GM12873 (cell line): ENCODE measurements around the gene C16orf78.

Source experiments
- TF ChIP-seq, protein P1 (sequence below): IDR thresholded peaks from 2 replicates; pipeline ENCODE4 v1.5.1; 2012; ENCODE audit warnings: low read depth, mild to moderate bottlenecking, moderate library complexity, low read length, control low read depth; ENCODE audit not compliant: insufficient read depth; ENCODE audit errors: missing control alignments

Gene C16orf78

GRCh38 chr16:49373504-49373903 lies at the start of gene C16orf78:
Gene C16orf78, plus strand, starts transcription at chr16:49373804. Its CDS starts 136 bp downstream, at chr16:49373940.
- TF ChIP-seq, protein P1, sequence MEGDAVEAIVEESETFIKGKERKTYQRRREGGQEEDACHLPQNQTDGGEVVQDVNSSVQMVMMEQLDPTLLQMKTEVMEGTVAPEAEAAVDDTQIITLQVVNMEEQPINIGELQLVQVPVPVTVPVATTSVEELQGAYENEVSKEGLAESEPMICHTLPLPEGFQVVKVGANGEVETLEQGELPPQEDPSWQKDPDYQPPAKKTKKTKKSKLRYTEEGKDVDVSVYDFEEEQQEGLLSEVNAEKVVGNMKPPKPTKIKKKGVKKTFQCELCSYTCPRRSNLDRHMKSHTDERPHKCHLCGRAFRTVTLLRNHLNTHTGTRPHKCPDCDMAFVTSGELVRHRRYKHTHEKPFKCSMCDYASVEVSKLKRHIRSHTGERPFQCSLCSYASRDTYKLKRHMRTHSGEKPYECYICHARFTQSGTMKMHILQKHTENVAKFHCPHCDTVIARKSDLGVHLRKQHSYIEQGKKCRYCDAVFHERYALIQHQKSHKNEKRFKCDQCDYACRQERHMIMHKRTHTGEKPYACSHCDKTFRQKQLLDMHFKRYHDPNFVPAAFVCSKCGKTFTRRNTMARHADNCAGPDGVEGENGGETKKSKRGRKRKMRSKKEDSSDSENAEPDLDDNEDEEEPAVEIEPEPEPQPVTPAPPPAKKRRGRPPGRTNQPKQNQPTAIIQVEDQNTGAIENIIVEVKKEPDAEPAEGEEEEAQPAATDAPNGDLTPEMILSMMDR: no peak

- TF ChIP-seq, protein P1: no peak
These were observed 48.9 kb upstream of the C16orf78 start for GRCh38 chr16:49324703-49325102.

DNA sequence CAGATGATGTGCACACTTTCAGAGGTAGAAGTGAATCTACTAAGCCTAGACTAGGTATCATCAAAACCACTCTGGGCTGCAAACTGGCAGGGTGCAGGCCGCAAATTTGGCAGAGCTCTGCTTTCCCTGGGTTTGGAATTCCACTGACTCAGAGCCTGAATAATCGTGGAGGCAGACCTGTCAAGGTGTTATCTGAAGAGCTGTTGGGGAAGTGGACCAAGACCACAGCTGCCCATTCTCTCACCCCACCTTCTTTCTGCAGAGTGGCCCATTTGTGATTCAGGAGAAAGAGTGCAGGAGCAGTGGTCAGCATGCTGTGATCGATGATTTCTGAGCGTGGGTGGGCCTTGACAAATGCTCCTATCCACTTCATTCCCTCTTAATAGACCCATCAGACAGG lies 46.1 kb upstream of the C16orf78 start:
- TF ChIP-seq, protein P1: no peak

DNA sequence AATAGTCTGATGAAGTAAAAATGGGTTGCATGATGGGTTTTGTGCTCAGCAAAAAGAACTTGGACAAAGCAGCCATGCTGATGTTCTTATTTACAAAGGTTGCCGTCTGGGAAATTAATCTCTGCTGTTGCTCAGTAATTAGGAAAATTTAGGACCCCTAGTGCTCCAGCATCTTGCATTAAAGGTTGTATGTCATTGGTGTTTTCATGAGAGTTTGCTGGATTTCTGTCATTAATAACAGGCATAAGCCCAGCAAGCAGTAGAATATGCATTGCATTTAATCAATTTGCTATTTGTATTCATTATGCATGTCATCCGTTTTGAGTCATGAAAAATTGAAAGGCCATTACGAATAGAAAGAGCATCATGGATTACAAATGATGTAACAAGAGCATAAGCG lies 45.3 kb upstream of the C16orf78 start:
- TF ChIP-seq, protein P1: no peak

- TF ChIP-seq, protein P1: no peak
These were observed 42.9 kb upstream of the C16orf78 start for GRCh38 chr16:49330562-49331201.

GRCh38 chr16:49332589-49333258 lies 40.9 kb upstream of the C16orf78 start:
- TF ChIP-seq, protein P1: no peak

DNA sequence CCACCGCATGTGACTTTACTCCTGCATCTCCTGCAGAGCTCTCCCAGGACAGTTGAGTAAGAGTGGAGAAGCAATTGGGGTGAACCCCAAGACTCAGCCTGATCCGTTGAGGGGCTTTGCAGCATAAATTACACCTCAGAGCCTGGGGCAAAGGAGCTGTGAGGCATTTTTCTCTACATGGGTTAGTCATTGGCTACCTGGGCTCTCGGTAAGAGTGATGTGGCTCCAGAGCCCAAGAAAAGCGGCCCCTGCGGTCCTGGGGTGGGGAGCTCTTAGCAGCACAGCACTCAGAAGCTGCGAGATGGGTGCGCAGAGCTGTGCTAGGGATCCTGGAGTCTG lies 40.4 kb upstream of the C16orf78 start:
- TF ChIP-seq, protein P1: no peak
